HG02870 (cell line): ENCODE measurements around the gene DIPK2B.
A peak's percentile ranks its signal among the peaks of the same experiment; 100 is the strongest.

Experiments used
- ATAC-seq: cut with Tn5 transposase; IDR thresholded peaks from one replicate; pipeline ENCODE4 v1.9.1; 2021; ENCODE audit warnings: mild to moderate bottlenecking, moderate library complexity; ENCODE audit not compliant: unreplicated experiment

The DIPK2B gene

GRCh38 chrX:45200741-45201234 lies at the start of gene DIPK2B:
DIPK2B (minus strand) TSS chrX:45200876; CDS start chrX:45200826, 50 bp downstream.
- ATAC-seq, result no peak

GRCh38 chrX:45240301-45240700 lies 39.6 kb upstream of the DIPK2B start:
- ATAC-seq, result no peak

DNA sequence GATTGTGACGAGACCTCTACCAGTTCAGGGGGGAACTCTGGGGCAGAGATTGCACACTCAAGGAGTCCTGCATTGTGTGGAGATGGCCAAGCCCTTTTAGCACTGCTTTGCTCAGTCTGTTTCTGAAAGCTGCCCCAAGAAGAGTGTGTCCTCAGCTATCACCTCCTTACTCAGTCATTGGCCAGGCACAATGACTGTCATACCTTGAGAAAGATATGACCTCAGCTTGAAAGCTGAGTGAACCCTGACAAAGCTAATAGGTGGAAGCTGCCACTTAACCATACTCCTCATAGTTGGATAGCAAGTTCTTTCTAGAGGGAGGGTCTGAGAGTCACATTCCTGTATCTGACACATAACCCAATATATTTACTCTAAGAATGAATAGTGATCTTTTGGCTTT lies 37.8 kb upstream of the DIPK2B start:
- ATAC-seq, result no peak

DNA sequence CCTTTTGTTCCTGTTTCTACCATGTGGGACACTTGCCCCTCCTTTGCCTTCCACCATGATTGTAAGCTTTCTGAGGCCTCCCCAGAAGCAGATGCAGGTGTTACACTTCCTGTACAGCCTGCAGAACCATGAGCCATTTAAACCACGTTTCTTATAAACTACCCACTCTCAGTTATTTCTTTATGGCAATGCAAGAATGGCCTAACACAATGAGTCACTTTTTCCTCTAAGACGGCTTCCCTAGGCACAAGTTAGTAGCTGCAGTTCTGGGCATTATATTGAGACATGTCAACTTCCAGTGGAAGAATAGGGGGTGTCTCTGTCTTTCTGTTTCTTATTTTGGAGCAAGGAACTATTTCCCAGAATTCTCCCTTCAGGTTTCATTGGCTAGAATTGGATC lies 32.9 kb upstream of the DIPK2B start:
- no peak for ATAC-seq

- no peak for ATAC-seq
These were observed 31.5 kb upstream of the DIPK2B start for GRCh38 chrX:45232139-45232538.

- no peak for ATAC-seq
These were observed 29.7 kb upstream of the DIPK2B start for GRCh38 chrX:45230410-45230809.

GRCh38 chrX:45229348-45229747 lies 28.7 kb upstream of the DIPK2B start:
- no peak for ATAC-seq

- ATAC-seq, result no peak
These were observed 27.4 kb upstream of the DIPK2B start for GRCh38 chrX:45228126-45228525.

- no peak for ATAC-seq
These were observed 7.6 kb upstream of the DIPK2B start for GRCh38 chrX:45208121-45208856.

- no peak for ATAC-seq
These were observed 1.5 kb upstream of the DIPK2B start for GRCh38 chrX:45202171-45202570.

- no peak for ATAC-seq
These were observed 2.0 kb downstream of the DIPK2B start for GRCh38 chrX:45198706-45199105.

GRCh38 chrX:45198301-45198700 lies 2.4 kb downstream of the DIPK2B start:
- no peak for ATAC-seq

DNA sequence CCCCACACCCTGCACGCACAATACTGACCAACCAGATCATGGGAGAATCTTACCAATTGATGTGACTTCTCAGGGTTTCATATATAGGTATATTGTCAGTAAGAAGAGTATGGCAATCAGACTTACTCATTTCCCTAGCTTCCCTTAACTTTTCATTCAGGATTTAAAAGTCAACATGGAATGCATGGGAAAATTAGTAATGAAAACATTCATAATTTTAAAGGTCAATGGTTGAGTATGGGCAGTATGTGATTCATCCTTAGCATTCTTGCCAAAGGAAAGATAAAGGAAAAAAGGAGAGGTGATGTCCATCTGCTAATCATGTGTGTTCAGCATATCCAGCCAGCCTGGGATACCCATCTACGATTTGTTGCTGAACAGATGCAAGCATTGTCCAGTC lies 4.0 kb downstream of the DIPK2B start:
- no peak for ATAC-seq

DNA sequence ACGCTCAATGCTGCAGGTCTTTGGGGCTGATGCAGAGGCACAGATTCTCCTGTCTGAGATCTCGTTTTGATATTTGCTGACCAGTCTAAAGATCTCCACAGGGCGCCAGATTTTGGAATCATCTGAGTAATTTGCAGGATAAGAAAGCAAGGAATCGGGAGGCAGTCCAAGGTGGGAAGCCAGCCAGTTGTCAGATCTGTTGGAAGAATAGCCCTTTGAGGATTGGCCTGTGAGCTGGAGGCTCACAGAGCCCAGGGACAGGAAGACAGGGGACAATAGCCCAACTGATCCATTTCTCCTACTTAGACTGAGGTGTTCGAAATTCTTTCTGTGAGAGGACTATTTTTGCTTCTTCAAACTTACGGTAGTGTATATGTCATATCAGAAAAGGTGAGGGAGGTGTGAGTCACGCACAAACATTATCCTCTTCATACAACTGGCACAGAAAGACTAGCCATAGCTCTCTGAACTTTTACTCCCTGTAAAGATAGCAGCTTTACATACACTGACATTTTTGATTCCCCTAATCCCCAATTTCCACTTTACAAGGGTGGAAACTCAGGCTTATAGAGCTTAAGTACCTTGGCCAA lies 8.8 kb downstream of the DIPK2B start:
- ATAC-seq, result no peak

- ATAC-seq, result peak; percentile 49
These were observed 9.3 kb downstream of the DIPK2B start for GRCh38 chrX:45191383-45191782.

GRCh38 chrX:45187731-45188130 lies 12.9 kb downstream of the DIPK2B start:
- no peak for ATAC-seq

GRCh38 chrX:45186643-45187026 lies 14.0 kb downstream of the DIPK2B start:
- ATAC-seq, result no peak

DNA sequence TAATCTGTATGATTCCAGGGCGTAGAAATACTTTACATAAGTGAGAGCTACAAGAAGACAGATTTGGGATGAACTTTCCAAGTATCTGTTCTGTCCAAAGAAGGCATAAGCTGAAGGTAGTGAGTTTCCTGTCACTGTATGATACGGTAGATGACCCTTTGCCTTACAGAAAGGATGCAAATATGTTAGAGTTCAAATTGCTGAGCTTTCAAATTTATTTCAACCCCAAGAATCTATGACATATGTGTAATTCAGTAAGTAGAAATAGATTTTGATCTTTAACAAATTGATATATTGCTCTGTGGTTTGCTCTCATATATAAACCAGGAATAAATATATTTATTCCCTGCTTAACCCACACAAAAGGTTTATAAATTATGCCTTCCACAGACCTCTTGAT lies 16.5 kb downstream of the DIPK2B start:
- ATAC-seq, result no peak

DNA sequence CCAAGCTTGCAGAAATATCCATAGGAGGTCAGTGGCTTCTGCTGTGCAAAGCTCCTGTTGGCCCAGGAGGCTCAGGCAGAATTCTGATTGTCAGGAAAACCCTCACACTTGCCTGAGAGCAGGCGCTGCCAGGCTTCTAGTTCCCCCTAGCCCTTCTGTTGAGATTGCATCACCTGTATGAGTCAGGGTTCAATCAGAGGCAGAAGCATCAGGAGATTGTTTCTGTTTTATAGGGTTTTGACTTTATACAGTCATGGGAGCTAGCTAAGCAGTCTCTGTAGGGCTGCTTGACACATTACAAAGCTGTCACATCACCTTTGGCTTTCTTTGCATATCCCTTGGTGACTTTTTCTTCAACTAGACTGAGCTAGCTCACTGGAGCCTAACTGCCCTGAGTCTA lies 27.8 kb downstream of the DIPK2B start:
- no peak for ATAC-seq

- no peak for ATAC-seq
These were observed 33.9 kb downstream of the DIPK2B start for GRCh38 chrX:45166781-45167180.

GRCh38 chrX:45165726-45166125 lies 35.0 kb downstream of the DIPK2B start:
- ATAC-seq, result no peak

- ATAC-seq, result no peak
These were observed 35.7 kb downstream of the DIPK2B start for GRCh38 chrX:45164995-45165394.
